ENCODE measurements around the gene SLC41A3. TPM values are rescaled to one million over a fixed set of nuclear protein-coding genes. Genes with fewer than 3 reads are reported as not detected.

Gene SLC41A3
- total and polyA plus RNA-seq, 2 of the 4 experiments (the other 2 are of a cell fraction) = 30.5 to 43.5 TPM

DNA sequence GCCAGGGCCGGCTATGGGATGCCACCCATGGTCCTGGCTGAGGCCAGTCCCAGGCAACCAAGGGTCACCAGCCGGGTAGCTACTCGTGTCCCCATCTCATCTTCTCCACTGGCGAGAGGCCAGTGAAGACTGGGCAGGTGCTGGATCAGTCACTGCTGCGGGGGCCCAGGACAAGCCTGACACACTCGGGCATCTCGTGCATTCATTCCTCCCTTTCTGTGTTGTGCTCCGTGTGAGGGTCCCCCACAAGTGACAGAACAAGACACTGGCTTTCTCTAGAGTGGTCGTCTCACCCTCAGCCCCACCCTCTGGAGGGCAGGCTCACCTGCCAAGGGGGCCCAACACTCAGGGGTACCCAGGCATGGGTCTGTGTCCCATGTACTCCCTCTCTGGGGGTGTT is 66.6 kb downstream of the SLC41A3 start:
- no peak overlapping the region for H2BK15ac ChIP-seq (ENCODE audit: low read depth, low read length)
- H3K9ac ChIP-seq (ENCODE audit: low read depth, low read length) = no peak overlapping the region
- H3K4me1 ChIP-seq (ENCODE audit: control insufficient read depth, insufficient read depth, low read length) = peaks cover 6% of the 10 kb centered on the region; the same call in 1 of the 2 replicates
- no peaks in the 10 kb centered on the region for H3K79me1 ChIP-seq (ENCODE audit: low read depth in 1 of 2, low read length in 2 of 2)
- BruUV-seq (replicated peaks) = no TSS peak
- H2AK9ac ChIP-seq (replicated peaks; ENCODE audit: low read depth, low read length, poor library complexity) = no peak overlapping the region
- no peak overlapping the region for H2BK120ac ChIP-seq (ENCODE audit: low read depth, low read length)
- no peaks in the 10 kb centered on the region for H4K20me1 ChIP-seq (ENCODE audit: insufficient read depth, low read length)
- no peak overlapping the region for H4K8ac ChIP-seq (ENCODE audit: low read depth in 2 of 2, low read length in 2 of 2)
- no peak overlapping the region for H3K56ac ChIP-seq (ENCODE audit: extremely low read depth, insufficient read depth, low read length)
- dilution Hi-C loops (cut with HindIII; ENCODE audit: low sequenced_read_pairs, unreplicated experiment) (no loop called here), in situ Hi-C loops (cut with MboI; ENCODE audit: low sequenced_read_pairs) (no loop called here), intact Hi-C loops (cut with micrococcal nuclease) (no loop called here)
- no peak for ATAC-seq (ENCODE audit: low read depth)
- H3K4me3 ChIP-seq (ENCODE audit: insufficient read depth, low read depth, low read length) = no peak overlapping the region
- WGBS, 2 experiments (ENCODE audit: extremely low coverage in 2 of 2, insufficient read length in 1 of 2) = 91% methylated on average over 7 of the region's 9 CpGs; no CpG with 5 or more reads in 1 of the 2 experiments
- no peak overlapping the region for H3K4me2 ChIP-seq (ENCODE audit: low read depth, low read length)
- POLR2A ChIA-PET (ENCODE audit: unreplicated experiment) = no interaction called here
- no peak overlapping the region for H3K27ac ChIP-seq (ENCODE audit: insufficient read depth, low read length)
- CTCF ChIA-PET = no interaction called here
- H4K5ac ChIP-seq (ENCODE audit: low read depth, low read length) = no peak overlapping the region
- TF ChIP-seq POLR2A (IDR thresholded peaks at IDR 0.05; ENCODE audit: low read depth, low read length) (no peak), MAFK (IDR thresholded peaks at IDR 0.05; ENCODE audit: low read depth, low read length) (no peak), RAD21 (IDR thresholded peaks at IDR 0.05; ENCODE audit: low read length) (no peak), MXI1 (IDR thresholded peaks at IDR 0.05; ENCODE audit: borderline replicate concordance, low read depth, low read length) (no peak), CTCF (conservative IDR thresholded peaks at IDR 0.05; ENCODE audit: low read depth, low read length) (no peak), RFX5 (IDR thresholded peaks at IDR 0.05; ENCODE audit: low read depth, low read length) (no peak), RCOR1 (IDR thresholded peaks at IDR 0.05; ENCODE audit: insufficient replicate concordance, low read length) (no peak), ELK1 (IDR thresholded peaks at IDR 0.05; ENCODE audit: borderline replicate concordance, low read depth, low read length) (no peak), CEBPB (IDR thresholded peaks at IDR 0.05; ENCODE audit: low read depth, low read length) (no peak), BHLHE40 (IDR thresholded peaks at IDR 0.05; ENCODE audit: low read depth, low read length) (no peak), MAZ (IDR thresholded peaks at IDR 0.05; ENCODE audit: borderline replicate concordance, low read depth, low read length) (no peak), CHD1 (IDR thresholded peaks at IDR 0.05; ENCODE audit: low read depth, low read length) (no peak), NFE2L2 (IDR thresholded peaks at IDR 0.05; ENCODE audit: low read depth, low read length) (no peak)
- H2AK5ac ChIP-seq (ENCODE audit: low read depth, low read length) = no peak overlapping the region
- H3K23ac ChIP-seq (ENCODE audit: low read depth, low read length) = no peak overlapping the region
- H2AFZ ChIP-seq (replicated peaks; ENCODE audit: low read length, poor library complexity) = no peak overlapping the region
- H3K9me3 ChIP-seq (ENCODE audit: control insufficient read depth, insufficient read depth, low read length) = no peaks in the 10 kb centered on the region
- no peaks in the 10 kb centered on the region for H3K27me3 ChIP-seq (ENCODE audit: control insufficient read depth, insufficient read depth, low read length)
- H3K36me3 ChIP-seq (ENCODE audit: control insufficient read depth, insufficient read depth, low read length) = peaks cover 3% of the 10 kb centered on the region
- no peak overlapping the region for H3K4ac ChIP-seq (ENCODE audit: low read depth, low read length)
- DNase-seq = no peak
- H3K18ac ChIP-seq (ENCODE audit: low read depth, low read length) = no peak overlapping the region
- H4K91ac ChIP-seq (ENCODE audit: insufficient read depth, low read depth, low read length) = no peak overlapping the region
- no peak overlapping the region for H2BK5ac ChIP-seq (ENCODE audit: low read depth, low read length, poor library complexity, severe bottlenecking)
- no peak overlapping the region for H3K14ac ChIP-seq (replicated peaks; ENCODE audit: low read depth, low read length)
- H3K9me1 ChIP-seq (ENCODE audit: insufficient read depth, low read length) = peaks cover 3% of the 10 kb centered on the region; the same call in 1 of the 2 replicates
- H2BK20ac ChIP-seq (ENCODE audit: low read depth, low read length) = no peak overlapping the region

Measured in IMR-90 (cell line).